K562 (cell line): ENCODE results near the gene AQP9. TPM values are rescaled to one million over a fixed set of nuclear protein-coding genes. Genes with fewer than 3 reads are reported as not detected.
A peak's percentile ranks its signal among the peaks of the same experiment; 100 is the strongest.

Experiments
- ATAC-seq: fragments of 200-7000 bp; cut with Tn5 transposase; 3 replicates; pipeline ENCODE4 v1.9.1; 2020; ENCODE audit warnings: moderate library complexity
- BruUV-seq: library from RNA; stranded (reverse); fragments of 400-500 nt; replicated peaks from 2 replicates; lab custom pipeline; 2021; lab: Mats Ljungman, UMichigan
- CTCF ChIA-PET: fragments of 300-600 bp; formaldehyde crosslinking; extraction: SDS; loops from one replicate; lab custom pipeline; 2021; ENCODE audit warnings: low intra/inter-chr PET ratio; lab: Yijun Ruan, JAX
- POLR2A ChIA-PET: fragments of 300-600, 350-650 bp; sonication (Branson Sonifier 250); formaldehyde crosslinking; extraction: SDS; loops from one replicate; lab custom pipeline; 2021; ENCODE audit warnings: antibody characterized with exemption, inconsistent platforms; lab: Yijun Ruan, JAX
- DNase-seq, 4 experiments: peaks; one replicate each; pipeline versions ENCODE4 v3.0.0 to v3.0.0-alpha.2; 2011 to 2018; ENCODE audit warnings: low spot score in 3 of 4, mixed read lengths in 3 of 4; ENCODE audit errors: extremely low read depth in 1 of 4
- FAIRE-seq: peaks from 2 replicates; lab custom pipeline; 2011; peaks lifted over from hg19 to GRCh38; lab: Jason Lieb, UNC
- H2AFZ ChIP-seq: 2 replicates; pipeline ENCODE4 v1.6.0; 2011; ENCODE audit warnings: low read depth, low read length, control low read depth, inconsistent platforms
- H3K27ac ChIP-seq: fragments of 200-600 bp; 3 replicates; pipeline ENCODE4 v1.8.0; 2011; ENCODE audit warnings: low read depth, mild to moderate bottlenecking, control low read depth, inconsistent platforms, low read length, moderate library complexity, mixed read lengths; ENCODE audit errors: extremely low read depth
- H3K27me3 ChIP-seq, 2 experiments: fragments of 300-600 bp in 1 of 2; 2 replicates in 1 of 2; 3 replicates in 1 of 2; pipeline versions ENCODE4 v1.6.0 to v1.8.0; 2011; ENCODE audit warnings: inconsistent platforms in 2 of 2, low read length in 2 of 2, mild to moderate bottlenecking in 1 of 2, mixed read lengths in 1 of 2, moderate library complexity in 1 of 2; ENCODE audit not compliant: control insufficient read depth in 2 of 2, insufficient read depth in 2 of 2
- H3K36me3 ChIP-seq: fragments of 300-600 bp; 3 replicates; pipeline ENCODE4 v1.8.0; 2011; ENCODE audit warnings: mild to moderate bottlenecking, low read length, inconsistent platforms; ENCODE audit not compliant: control insufficient read depth, insufficient read depth
- H3K4me1 ChIP-seq, 2 experiments: fragments of 200-600 bp in 1 of 2; replicated peaks in 1 of 2; 2 replicates in 1 of 2; 3 replicates in 1 of 2; pipeline versions ENCODE4 v1.5.1 to v1.8.0; 2011; ENCODE audit warnings: inconsistent platforms in 2 of 2, low read length in 2 of 2, mild to moderate bottlenecking in 1 of 2, mixed read lengths in 1 of 2, moderate library complexity in 1 of 2; ENCODE audit not compliant: control insufficient read depth in 2 of 2, insufficient read depth in 2 of 2
- H3K4me2 ChIP-seq: 2 replicates; pipeline ENCODE4 v1.6.1; 2011; ENCODE audit warnings: low read length, control low read depth, inconsistent platforms, mixed read lengths; ENCODE audit not compliant: insufficient read depth
- H3K4me3 ChIP-seq: fragments of 200-600 bp; sonication (generic), shearing (Covaris generic); 2 replicates; pipeline ENCODE4 v1.5.1; 2016; ENCODE audit warnings: control low read depth, inconsistent platforms
- H3K79me2 ChIP-seq: fragments of 200-600 bp; 3 replicates; pipeline ENCODE4 v1.8.0; 2011; ENCODE audit warnings: low read length, inconsistent platforms; ENCODE audit not compliant: control insufficient read depth, insufficient read depth
- H3K9ac ChIP-seq, 2 experiments: 2 replicates each; pipeline versions ENCODE4 v1.6.0 to v1.6.1; 2011; ENCODE audit warnings: low read depth in 2 of 2, low read length in 2 of 2, control low read depth in 1 of 2, inconsistent platforms in 1 of 2, mild to moderate bottlenecking in 1 of 2, mixed read lengths in 1 of 2; ENCODE audit not compliant: insufficient read depth in 1 of 2
- H3K9me1 ChIP-seq: one replicate; pipeline ENCODE4 v1.6.0; 2011; ENCODE audit warnings: inconsistent platforms, mild to moderate bottlenecking, low read length, moderate library complexity; ENCODE audit not compliant: control insufficient read depth, insufficient read depth
- H3K9me3 ChIP-seq: replicated peaks from 2 replicates; pipeline ENCODE4 v1.5.1; 2011; ENCODE audit warnings: low read depth, low read length, inconsistent platforms; ENCODE audit not compliant: control insufficient read depth, insufficient read depth
- H4K20me1 ChIP-seq: replicated peaks from 2 replicates; pipeline ENCODE4 v1.6.1; 2011; ENCODE audit warnings: low read length, inconsistent platforms, mixed read lengths; ENCODE audit not compliant: control insufficient read depth, insufficient read depth
- ARNT ChIP-seq, 2 experiments: fragments of 450-650 bp; IDR thresholded peaks; 2 replicates each; pipeline ENCODE4 v1.6.1; 2016; ENCODE audit warnings: mild to moderate bottlenecking in 1 of 2
- CBX2 ChIP-seq: fragments of 200-600 bp; sonication (generic); IDR thresholded peaks from one replicate; pipeline ENCODE4 v1.6.1; 2012; ENCODE audit warnings: mild to moderate bottlenecking, low read length, inconsistent platforms; ENCODE audit not compliant: insufficient read depth, poor library complexity, severe bottlenecking
- EZH2 ChIP-seq: IDR thresholded peaks from 2 replicates; pipeline ENCODE4 v1.6.1; 2012; ENCODE audit warnings: low read depth, mild to moderate bottlenecking, inconsistent platforms, low read length, borderline replicate concordance
- HDGF ChIP-seq: fragments of 450-650 bp; IDR thresholded peaks from 2 replicates; pipeline ENCODE4 v1.6.1; 2016
- KHSRP ChIP-seq: fragments of 450-650 bp; IDR thresholded peaks from 2 replicates; pipeline ENCODE4 v1.6.1; 2017
- NR1H2 ChIP-seq: sonication (generic); formaldehyde crosslinking; IDR thresholded peaks from 2 replicates; pipeline ENCODE4 v1.4.0; 2020; ENCODE audit warnings: mild to moderate bottlenecking, missing genetic modification reagents
- PHB2 ChIP-seq: fragments of 450-650 bp; IDR thresholded peaks from 2 replicates; pipeline ENCODE4 v1.6.1; 2017; ENCODE audit warnings: low read depth
- XRCC5 ChIP-seq: fragments of 200-400 bp; formaldehyde crosslinking; IDR thresholded peaks from 2 replicates; pipeline ENCODE4 v1.6.1; 2017; ENCODE audit warnings: low read depth, mild to moderate bottlenecking, low read length
- ZFX ChIP-seq: sonication (generic); formaldehyde crosslinking; IDR thresholded peaks from 2 replicates; pipeline ENCODE4 v1.8.0; 2022; ENCODE audit warnings: mild to moderate bottlenecking, missing genetic modification reagents, moderate library complexity
- WGBS: fragments of 100-300 bp; shearing (Covaris generic); methylation state at CpG from one replicate; pipeline ENCODE4 v1.1.6; 2016; ENCODE audit warnings: low coverage, mixed read lengths; ENCODE audit not compliant: insufficient coverage; ENCODE audit errors: missing lambda C conversion rate; 5-methylcytosine and 5-hydroxymethylcytosine counted together
- in situ Hi-C: fragments of 300-500 bp; cut with MboI; formaldehyde crosslinking; loops from 4 replicates; pipeline ENCODE4 v1.15.0; 2018; ENCODE audit warnings: inconsistent platforms, mixed read lengths
- intact Hi-C: fragments of 100-400 bp; cut with micrococcal nuclease; formaldehyde crosslinking; loops from 2 replicates; pipeline ENCODE4 v1.14.2; 2022
- polyA plus RNA-seq, 8 experiments: library from polyadenylated mRNA; depleted of rRNA in 4 of 8; stranded (reverse) in 5 of 8; unstranded in 3 of 8; fragments of >200 nt; fragmentation: Nextera tagmentation in 2 of 8; fragmentation: Illumina TruSeq in 1 of 8; extraction: Ambion mirVana in 2 of 8; extraction: Trizol in 1 of 8; gene quantifications; 2 replicates each; pipeline versions ENCODE4 v1.2.1 to v1.2.3, GENCODE V29; 2011 to 2014; ENCODE audit warnings: inconsistent platforms in 1 of 8, missing spikeins in 1 of 8
- total RNA-seq, 7 experiments: library from RNA; depleted of rRNA in 6 of 7; stranded (reverse); fragments of >200 nt in 6 of 7; fragmentation: Illumina TruSeq in 2 of 7; extraction: Trizol in 2 of 7; gene quantifications; 2 replicates each; pipeline versions ENCODE4 v1.2.1 to v1.2.3, GENCODE V29; 2011 to 2021; ENCODE audit warnings: low replicate concordance in 1 of 7

AQP9 gene
- total and polyA plus RNA-seq, 9 of the 15 experiments (the other 6 are each of a cell fraction or from before 2014, with no cell fraction given) = 0.04 to 0.33 (median 0.07) TPM; not detected in 4

- ChIA-PET CTCF (no interaction called here), POLR2A (interaction anchor here (0.6 kb wide), 1 partner anchor 58 kb away, joined by 3 read pairs; no protein-coding TSS in a partner anchor)
- ATAC-seq (peak; percentile 57), DNase-seq (no peak), FAIRE-seq (peak; percentile 55)
- H3K9me3 ChIP-seq = peaks cover 2% of the 10 kb centered on the region; the same call in 1 of the 2 replicates
- no peaks in the 10 kb centered on the region for H3K9me1 ChIP-seq
- H3K4me1 ChIP-seq = no peaks in the 10 kb centered on the region
- no peak overlapping the region for H3K4me2 ChIP-seq
- H3K36me3 ChIP-seq = no peaks in the 10 kb centered on the region
- TF ChIP-seq EZH2 = no peak
- TF ChIP-seq ZFX (CRISPR knock-in tag) = no peak
- no peak for TF ChIP-seq KHSRP
- no peak for TF ChIP-seq HDGF
- no peak for TF ChIP-seq NR1H2 (CRISPR knock-in tag)
- no peak for TF ChIP-seq PHB2
- TF ChIP-seq XRCC5 = no peak
- TF ChIP-seq CBX2 = no peak
- no peak for TF ChIP-seq ARNT (IDR thresholded peaks at IDR 0.05)
- in situ Hi-C loops (no loop called here), intact Hi-C loops (no loop called here)
- no TSS peak for BruUV-seq
- H2AFZ ChIP-seq = peak overlapping the region; percentile 63
- no peaks in the 10 kb centered on the region for H3K79me2 ChIP-seq
- H3K27me3 ChIP-seq = no peaks in the 10 kb centered on the region
- no peak overlapping the region for H3K27ac ChIP-seq
- H3K4me3 ChIP-seq = no peak overlapping the region
- WGBS = 41% methylated on average over 2 of the region's 2 CpGs
- H4K20me1 ChIP-seq = no peaks in the 10 kb centered on the region
- H3K9ac ChIP-seq = no peak overlapping the region
Measured at GRCh38 chr15:58095415-58095814, 42.8 kb upstream of the AQP9 start.
